ELR (cell line): ENCODE data around the gene TMEM126A.
"Not testable (repeated sequence)": the region's sequence is repeated elsewhere in the genome, so short reads cannot be mapped to it uniquely, and the experiment has no call there.

Source experiments
- DNase-seq: peaks from one replicate; pipeline ENCODE4 v3.0.0-alpha.2; 2015; ENCODE audit warnings: low read depth

Gene TMEM126A

GRCh38 chr11:85647604-85648299 is at the start of gene TMEM126A:
TMEM126A (plus strand) TSS chr11:85647967; CDS start chr11:85650256, 2,289 bp downstream.
- DNase-seq, result peak; percentile 86

GRCh38 chr11:85599083-85599482 is 48.7 kb upstream of the TMEM126A start:
- no peak for DNase-seq

- DNase-seq, result no peak
These were observed 45.1 kb upstream of the TMEM126A start for GRCh38 chr11:85602526-85603213.

- DNase-seq, result no peak
These were observed 44.5 kb upstream of the TMEM126A start for GRCh38 chr11:85603220-85603619.

GRCh38 chr11:85606237-85606636 is 41.5 kb upstream of the TMEM126A start:
- DNase-seq, result not testable (repeated sequence)

- not testable (repeated sequence) for DNase-seq
These were observed 39.1 kb upstream of the TMEM126A start for GRCh38 chr11:85608621-85609020.

GRCh38 chr11:85609286-85609685 is 38.5 kb upstream of the TMEM126A start:
- DNase-seq, result not testable (repeated sequence)

GRCh38 chr11:85611643-85612042 is 36.1 kb upstream of the TMEM126A start:
- DNase-seq, result not testable (repeated sequence)

GRCh38 chr11:85619499-85619898 is 28.3 kb upstream of the TMEM126A start:
- DNase-seq, result peak; percentile 24

- no peak for DNase-seq
These were observed 27.5 kb upstream of the TMEM126A start for GRCh38 chr11:85620256-85620655.

- no peak for DNase-seq
These were observed 21.3 kb upstream of the TMEM126A start for GRCh38 chr11:85626496-85626895.

- DNase-seq, result peak; percentile 54
These were observed 20.3 kb upstream of the TMEM126A start, which contains the start of gene DLG2 for GRCh38 chr11:85627332-85627997. DLG2 (minus strand) TSS chr11:85627344.

GRCh38 chr11:85627998-85628770 is 19.6 kb upstream of the TMEM126A start, which contains the start of gene TMEM126B:
TMEM126B (plus strand) TSS chr11:85628593; CDS start chr11:85628608, 15 bp downstream.
- peak; percentile 98 for DNase-seq

GRCh38 chr11:85628771-85629341 is 18.9 kb upstream of the TMEM126A start:
- peak; percentile 46 for DNase-seq

- DNase-seq, result no peak
These were observed 13.0 kb upstream of the TMEM126A start for GRCh38 chr11:85634747-85635146.

GRCh38 chr11:85643191-85643614 is 4.6 kb upstream of the TMEM126A start:
- no peak for DNase-seq

- peak; percentile 22 for DNase-seq
These were observed 689 bp upstream of the TMEM126A start for GRCh38 chr11:85647078-85647477.

GRCh38 chr11:85651118-85651517 is 3.4 kb downstream of the TMEM126A start:
- no peak for DNase-seq

- no peak for DNase-seq
These were observed 5.2 kb downstream of the TMEM126A start for GRCh38 chr11:85652786-85653447.

- not testable (repeated sequence) for DNase-seq
These were observed 6.6 kb downstream of the TMEM126A start for GRCh38 chr11:85654343-85654742.

- DNase-seq, result no peak
These were observed 9.0 kb downstream of the TMEM126A start for GRCh38 chr11:85656777-85657176.
